NCI-H82 treated with DMSO at 0.1 percent for 48 hours (cell line): ENCODE results near the gene BSND.
"Not testable (repeated sequence)": the region's sequence is repeated elsewhere in the genome, so short reads cannot be mapped to it uniquely, and the experiment has no call there.

Experiments
- DNase-seq: peaks from one replicate; lab custom pipeline; 2025; ENCODE audit not compliant: unreplicated experiment; lab: John Stamatoyannopoulos, UW

Gene BSND

GRCh38 chr1:55015731-55016620 is 17.2 kb downstream of the BSND start:
- DNase-seq, result no peak

- DNase-seq, result no peak
Observed at GRCh38 chr1:55018395-55018794, 19.7 kb downstream of the BSND start.

GRCh38 chr1:55021942-55022546 is 23.3 kb downstream of the BSND start:
- DNase-seq, result peak; percentile 66

GRCh38 chr1:55024163-55024562 is 25.4 kb downstream of the BSND start:
- not testable (repeated sequence) for DNase-seq

- not testable (repeated sequence) for DNase-seq
Observed at GRCh38 chr1:55026682-55027081, 27.9 kb downstream of the BSND start.

GRCh38 chr1:55031098-55031497 is 32.4 kb downstream of the BSND start:
- DNase-seq, result not testable (repeated sequence)

- DNase-seq, result no peak
Observed at GRCh38 chr1:55033265-55033614, 34.5 kb downstream of the BSND start.

- no peak for DNase-seq
Observed at GRCh38 chr1:55034476-55035133, 35.9 kb downstream of the BSND start.

GRCh38 chr1:55035904-55036303 is 37.2 kb downstream of the BSND start:
- DNase-seq, result no peak

GRCh38 chr1:55037733-55038551 is 39.2 kb downstream of the BSND start:
- no peak for DNase-seq

- no peak for DNase-seq
Observed at GRCh38 chr1:55038552-55038838, 39.8 kb downstream of the BSND start.

- no peak for DNase-seq
Observed at GRCh38 chr1:55038974-55039341, 40.2 kb downstream of the BSND start.

- no peak for DNase-seq
Observed at GRCh38 chr1:55039342-55040082, 40.8 kb downstream of the BSND start, which contains the start of gene PCSK9. TSS of gene PCSK9 (plus strand) at chr1:55039548. CDS start at chr1:55039838, 290 bp downstream.

GRCh38 chr1:55040083-55040932 is 41.6 kb downstream of the BSND start:
- DNase-seq, result no peak

- DNase-seq, result no peak
Observed at GRCh38 chr1:55040933-55041494, 42.3 kb downstream of the BSND start.

- no peak for DNase-seq
Observed at GRCh38 chr1:55041613-55042012, 42.9 kb downstream of the BSND start.

GRCh38 chr1:55043011-55043410 is 44.3 kb downstream of the BSND start:
- no peak for DNase-seq

- DNase-seq, result no peak
Observed at GRCh38 chr1:55043726-55044125, 45.0 kb downstream of the BSND start.

- no peak for DNase-seq
Observed at GRCh38 chr1:55044617-55045397, 46.1 kb downstream of the BSND start.
